ENCODE results near the gene R3HCC1L.
"Not testable (repeated sequence)": the region's sequence is repeated elsewhere in the genome, so short reads cannot be mapped to it uniquely, and the experiment has no call there.

- not testable (repeated sequence) for TF ChIP-seq RAD21 (IDR thresholded peaks at IDR 0.05; ENCODE audit: low read length); CTCF (conservative IDR thresholded peaks at IDR 0.05; ENCODE audit: low read depth, low read length); MXI1 (IDR thresholded peaks at IDR 0.05; ENCODE audit: borderline replicate concordance, low read depth, low read length); CEBPB (IDR thresholded peaks at IDR 0.05; ENCODE audit: low read depth, low read length); POLR2A (IDR thresholded peaks at IDR 0.05; ENCODE audit: low read depth, low read length); RCOR1 (IDR thresholded peaks at IDR 0.05; ENCODE audit: insufficient replicate concordance, low read length); RFX5 (IDR thresholded peaks at IDR 0.05; ENCODE audit: low read depth, low read length); BHLHE40 (IDR thresholded peaks at IDR 0.05; ENCODE audit: low read depth, low read length); SMC3 (IDR thresholded peaks at IDR 0.05; ENCODE audit: low read depth, low read length); NFE2L2 (IDR thresholded peaks at IDR 0.05; ENCODE audit: low read depth, low read length)
- TF ChIP-seq, protein P1, sequence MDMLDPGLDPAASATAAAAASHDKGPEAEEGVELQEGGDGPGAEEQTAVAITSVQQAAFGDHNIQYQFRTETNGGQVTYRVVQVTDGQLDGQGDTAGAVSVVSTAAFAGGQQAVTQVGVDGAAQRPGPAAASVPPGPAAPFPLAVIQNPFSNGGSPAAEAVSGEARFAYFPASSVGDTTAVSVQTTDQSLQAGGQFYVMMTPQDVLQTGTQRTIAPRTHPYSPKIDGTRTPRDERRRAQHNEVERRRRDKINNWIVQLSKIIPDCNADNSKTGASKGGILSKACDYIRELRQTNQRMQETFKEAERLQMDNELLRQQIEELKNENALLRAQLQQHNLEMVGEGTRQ (IDR thresholded peaks at IDR 0.05; ENCODE audit: low read depth, low read length) = not testable (repeated sequence)
- TF ChIP-seq, protein P2, sequence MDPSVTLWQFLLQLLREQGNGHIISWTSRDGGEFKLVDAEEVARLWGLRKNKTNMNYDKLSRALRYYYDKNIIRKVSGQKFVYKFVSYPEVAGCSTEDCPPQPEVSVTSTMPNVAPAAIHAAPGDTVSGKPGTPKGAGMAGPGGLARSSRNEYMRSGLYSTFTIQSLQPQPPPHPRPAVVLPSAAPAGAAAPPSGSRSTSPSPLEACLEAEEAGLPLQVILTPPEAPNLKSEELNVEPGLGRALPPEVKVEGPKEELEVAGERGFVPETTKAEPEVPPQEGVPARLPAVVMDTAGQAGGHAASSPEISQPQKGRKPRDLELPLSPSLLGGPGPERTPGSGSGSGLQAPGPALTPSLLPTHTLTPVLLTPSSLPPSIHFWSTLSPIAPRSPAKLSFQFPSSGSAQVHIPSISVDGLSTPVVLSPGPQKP (IDR thresholded peaks at IDR 0.05; ENCODE audit: borderline replicate concordance, low read depth, low read length) = not testable (repeated sequence)
These were observed 93.8 kb downstream of the R3HCC1L start for GRCh38 chr10:98228266-98228665.
